Breast epithelium (tissue), 3 donors: ENCODE results near the gene NPSR1.

Experiments used
- CTCF ChIP-seq, 3 donors: fragments of 450-650 bp; IDR thresholded peaks; one replicate each; pipeline ENCODE4 v1.5.1; 2016 to 2017; ENCODE audit warnings: antibody characterized with exemption in 3 of 3, mild to moderate bottlenecking in 3 of 3, moderate library complexity in 3 of 3
- POLR2A ChIP-seq: fragments of 450-650 bp; IDR thresholded peaks from one replicate; pipeline ENCODE4 v1.6.1; 2016; ENCODE audit warnings: antibody characterized with exemption, mild to moderate bottlenecking, moderate library complexity

- TF ChIP-seq CTCF (IDR thresholded peaks at IDR 0.05) (no peak), POLR2A (no peak)
These were observed 35.8 kb upstream of the NPSR1 start for GRCh38 chr7:34622182-34622581.
